Measurements from ENCODE around the gene ZNF837.
"Not testable (repeated sequence)": the region's sequence is repeated elsewhere in the genome, so short reads cannot be mapped to it uniquely, and the experiment has no call there.

ZNF837 gene

GRCh38 chr19:58380662-58381459 lies at the start of gene ZNF837:
ZNF837 (minus strand) TSS chr19:58381030; CDS start chr19:58369332, 11,698 bp downstream.
- peak; percentile 100 for DNase-seq

DNA sequence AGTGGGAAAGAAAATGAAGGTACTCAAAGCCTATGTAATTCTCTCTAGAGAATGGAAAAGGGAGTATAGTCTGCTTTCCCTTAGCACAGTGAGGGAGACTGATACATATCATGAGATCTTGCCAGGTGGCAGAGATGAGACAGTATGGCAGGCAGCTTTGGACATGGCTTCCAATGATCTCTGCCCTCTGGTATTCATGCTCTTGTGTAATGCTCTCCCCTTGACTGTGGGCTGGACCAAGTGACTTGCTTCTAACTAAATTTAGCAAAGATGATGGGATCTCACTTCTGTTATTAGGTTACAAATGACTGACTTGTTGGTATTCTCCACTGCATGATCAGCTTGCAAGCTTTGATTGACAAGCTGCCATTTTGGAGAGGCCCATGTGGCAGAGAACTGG lies 48.9 kb upstream of the ZNF837 start:
- DNase-seq: no peak

DNA sequence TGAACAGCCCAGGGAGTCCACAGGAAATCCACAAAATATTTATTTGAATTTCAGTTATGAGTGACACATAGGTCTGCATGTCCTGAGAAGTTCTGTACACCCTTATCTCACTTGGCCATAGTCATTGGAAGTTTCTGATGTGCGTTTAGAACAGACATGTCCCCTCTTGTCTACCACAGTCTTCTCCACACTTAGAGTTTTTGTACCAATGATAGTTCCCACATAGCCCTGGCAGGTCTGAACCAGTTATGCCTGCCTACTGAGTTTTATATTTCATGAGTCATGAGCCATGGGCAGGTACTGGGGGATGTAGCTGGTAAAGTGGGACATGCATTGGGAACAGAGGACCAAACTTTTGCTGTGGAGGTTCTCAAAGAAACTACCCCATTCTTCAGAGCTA lies 47.8 kb upstream of the ZNF837 start:
- DNase-seq: no peak

DNA sequence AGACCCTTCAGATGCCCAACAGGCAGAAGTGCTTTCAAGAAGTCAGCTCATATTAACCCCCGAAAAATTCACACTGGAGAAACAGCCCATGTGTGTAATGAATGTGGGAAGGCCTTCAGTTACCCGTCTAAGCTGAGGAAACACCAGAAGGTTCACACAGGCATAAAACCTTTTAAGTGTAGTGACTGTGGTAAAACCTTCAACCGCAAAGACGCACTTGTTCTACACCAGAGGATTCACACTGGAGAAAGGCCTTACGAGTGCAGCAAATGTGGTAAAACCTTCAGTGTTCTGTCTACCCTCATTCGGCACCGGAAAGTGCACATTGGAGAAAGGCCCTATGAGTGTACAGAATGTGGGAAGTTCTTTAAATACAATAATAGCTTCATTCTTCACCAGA lies 36.2 kb upstream of the ZNF837 start:
- no peak for DNase-seq

DNA sequence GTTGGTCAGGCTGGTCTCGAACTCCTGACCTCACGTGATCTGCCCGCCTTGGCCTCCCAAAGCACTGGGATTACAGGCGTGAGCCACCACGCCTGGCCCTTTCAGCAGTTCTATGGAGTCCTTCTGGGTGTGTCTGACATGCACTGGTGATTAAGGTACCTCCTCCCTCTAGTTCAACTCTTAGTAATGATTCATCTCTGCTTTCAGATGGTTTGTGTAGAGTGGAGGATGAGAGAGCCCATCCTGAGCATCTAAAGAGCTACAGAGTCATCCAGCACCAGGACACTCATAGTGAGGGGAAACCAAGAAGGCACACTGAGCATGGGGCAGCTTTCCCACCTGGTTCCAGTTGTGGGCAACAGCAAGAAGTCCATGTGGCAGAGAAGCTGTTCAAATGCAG lies 35.8 kb upstream of the ZNF837 start:
- no peak for DNase-seq

DNA sequence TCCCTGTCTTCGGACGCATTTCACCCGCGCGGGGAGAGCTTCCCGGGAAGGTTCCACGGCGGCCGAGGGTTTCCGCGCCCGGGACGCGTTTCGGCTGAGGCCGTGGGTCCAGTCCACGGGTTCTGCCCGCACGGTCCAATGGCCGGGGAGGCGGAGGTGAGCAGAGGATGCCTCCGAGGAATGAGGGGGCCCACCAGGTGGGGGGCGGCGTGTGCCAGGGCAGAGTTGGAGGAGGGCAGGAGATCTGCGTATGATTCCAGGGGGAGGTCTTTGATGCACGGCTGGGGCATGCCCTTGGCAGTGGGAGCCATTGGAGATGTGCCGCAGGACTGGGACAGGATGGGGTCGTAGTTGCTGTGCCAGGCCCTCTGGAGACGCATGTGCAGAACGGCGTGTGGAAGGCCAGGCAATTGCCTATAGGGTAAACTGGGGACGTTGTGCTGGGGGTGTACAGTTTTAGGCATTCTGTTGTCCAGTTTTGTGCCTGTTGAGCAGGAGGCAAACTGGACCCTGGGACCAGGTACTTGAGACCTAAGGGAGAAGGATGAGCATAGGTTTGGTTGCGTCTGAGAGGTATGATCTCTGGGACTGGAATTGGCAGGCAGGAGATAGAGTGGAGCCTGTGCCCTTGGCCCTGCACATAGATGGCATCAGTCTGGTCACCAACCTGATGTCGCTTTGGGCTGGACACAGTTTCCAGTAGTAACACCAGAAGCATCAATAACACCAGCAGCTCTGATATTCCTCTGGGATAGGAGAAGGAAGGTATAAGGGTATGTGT lies 28.4 kb upstream of the ZNF837 start:
- peak; percentile 76 for DNase-seq

- peak; percentile 99 for DNase-seq
Observed at GRCh38 chr19:58408152-58409009, 27.6 kb upstream of the ZNF837 start, which contains the start of gene ZNF584. ZNF584 (plus strand) TSS chr19:58408649; CDS start chr19:58409148, 499 bp downstream.

GRCh38 chr19:58407658-58408151 lies 26.9 kb upstream of the ZNF837 start:
- DNase-seq: peak; percentile 47

DNA sequence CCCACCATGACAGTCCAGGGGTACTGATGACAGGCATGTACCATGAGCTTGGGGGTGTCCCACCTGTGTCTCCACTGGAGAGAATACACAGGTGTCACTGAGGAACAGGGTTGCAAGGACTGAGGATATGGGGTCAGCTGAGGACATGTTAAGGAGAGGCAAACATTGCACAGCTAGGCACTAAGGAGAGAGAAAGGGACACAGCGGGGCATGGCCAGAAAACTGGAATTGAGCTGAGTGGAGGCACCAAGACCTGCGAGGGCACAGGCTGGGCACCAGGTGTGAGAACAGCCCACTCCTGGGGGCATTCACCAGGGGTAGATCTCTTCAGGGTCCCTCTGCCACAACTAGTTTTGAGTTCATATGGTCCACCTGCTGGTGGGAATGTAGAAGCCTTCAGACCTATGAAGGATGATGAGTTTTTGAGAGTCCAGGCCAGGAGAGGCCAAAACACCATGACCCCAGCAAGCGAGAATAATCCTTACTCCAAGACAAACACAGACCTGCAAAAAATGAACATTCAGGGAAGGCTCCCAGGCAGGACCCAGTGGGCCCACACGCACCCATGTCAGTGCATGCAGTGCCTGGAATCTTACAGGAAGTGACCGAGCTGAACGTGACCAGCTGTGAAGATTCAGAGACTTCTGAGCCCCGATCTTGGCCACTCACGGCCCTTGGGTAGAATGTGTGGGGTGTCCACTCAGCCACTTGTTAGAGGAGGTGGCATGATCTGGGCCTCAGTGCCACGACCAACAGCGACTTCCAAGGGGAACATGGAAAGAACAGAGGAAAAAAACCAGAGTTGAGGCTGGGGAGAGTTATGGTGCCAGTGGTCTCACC lies 26.2 kb upstream of the ZNF837 start:
- peak; percentile 58 for DNase-seq

DNA sequence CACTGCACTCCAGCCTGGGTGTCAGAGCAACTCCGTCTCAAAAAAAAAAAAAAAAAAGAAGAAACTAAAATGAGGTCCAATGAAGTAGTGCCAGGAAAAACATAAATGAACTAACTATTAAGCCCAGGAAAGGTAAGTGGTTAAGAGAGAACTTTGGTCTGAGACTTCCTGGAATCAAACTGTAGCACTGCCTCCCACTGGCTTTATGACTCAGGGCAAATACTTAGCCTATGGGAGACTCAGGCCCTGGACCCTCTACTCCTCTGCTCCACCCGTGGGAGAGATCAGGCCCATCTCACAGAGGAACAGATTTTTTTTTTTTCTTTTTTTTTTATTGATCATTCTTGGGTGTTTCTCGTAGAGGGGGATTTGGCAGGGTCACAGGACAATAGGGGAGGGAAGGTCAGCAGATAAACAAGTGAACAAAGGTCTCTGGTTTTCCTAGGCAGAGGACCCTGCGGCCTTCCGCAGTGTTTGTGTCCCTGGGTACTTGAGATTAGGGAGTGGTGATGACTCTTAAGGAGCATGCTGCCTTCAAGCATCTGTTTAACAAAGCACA lies 23.2 kb upstream of the ZNF837 start:
- DNase-seq: not testable (repeated sequence)

GRCh38 chr19:58401840-58402421 lies 21.1 kb upstream of the ZNF837 start:
- no peak for DNase-seq

DNA sequence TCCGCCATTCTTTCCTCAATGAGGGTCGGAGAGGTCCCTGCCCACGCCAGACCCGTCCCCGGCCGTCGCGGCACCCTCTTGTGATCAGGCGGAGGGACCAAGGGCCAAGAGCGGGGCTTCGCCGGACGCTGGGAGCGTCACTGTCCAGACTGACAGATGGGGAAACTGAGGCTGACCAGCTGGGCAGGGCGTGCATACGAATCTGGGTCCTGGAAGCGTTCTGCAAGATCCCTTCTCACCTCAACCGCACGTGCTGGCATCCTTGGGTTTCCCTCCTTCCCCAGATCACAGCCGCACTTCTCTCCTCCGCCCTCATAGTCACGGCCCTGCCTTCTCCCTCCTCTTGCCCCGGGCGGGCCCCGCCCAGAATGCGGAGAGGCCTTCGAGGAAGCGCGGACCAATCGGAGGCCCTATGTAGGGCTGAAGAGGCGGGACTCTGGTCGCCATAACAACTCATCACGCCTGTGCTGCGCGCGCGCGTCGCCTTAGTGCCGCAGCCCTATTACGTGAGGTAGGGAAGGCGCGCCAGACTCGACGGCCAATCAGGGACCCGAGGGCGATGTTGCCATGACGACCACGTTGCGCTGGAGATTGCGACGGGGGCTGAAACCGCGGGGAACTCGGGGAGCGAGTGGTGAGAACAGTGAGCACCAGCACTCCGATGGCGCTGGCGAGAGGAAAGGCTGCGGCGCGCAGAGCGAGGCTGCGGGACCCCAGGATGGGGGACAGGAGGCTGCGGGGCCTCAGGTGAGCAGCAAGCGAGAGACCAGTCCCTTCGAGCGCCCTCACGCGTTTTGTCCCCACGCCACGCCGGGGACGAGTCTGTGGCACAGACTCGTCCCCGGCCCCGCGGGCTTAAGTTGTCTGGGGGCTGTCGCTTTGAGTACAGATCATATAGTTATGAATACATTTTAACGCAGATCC lies 20.3 kb upstream of the ZNF837 start:
- peak; percentile 100 for DNase-seq

GRCh38 chr19:58400316-58400915 lies 19.6 kb upstream of the ZNF837 start:
- peak; percentile 45 for DNase-seq

- DNase-seq: no peak
Observed at GRCh38 chr19:58399903-58400302, 19.1 kb upstream of the ZNF837 start.

GRCh38 chr19:58398545-58398944 lies 17.7 kb upstream of the ZNF837 start:
- DNase-seq: no peak

GRCh38 chr19:58398087-58398486 lies 17.3 kb upstream of the ZNF837 start:
- DNase-seq: no peak

DNA sequence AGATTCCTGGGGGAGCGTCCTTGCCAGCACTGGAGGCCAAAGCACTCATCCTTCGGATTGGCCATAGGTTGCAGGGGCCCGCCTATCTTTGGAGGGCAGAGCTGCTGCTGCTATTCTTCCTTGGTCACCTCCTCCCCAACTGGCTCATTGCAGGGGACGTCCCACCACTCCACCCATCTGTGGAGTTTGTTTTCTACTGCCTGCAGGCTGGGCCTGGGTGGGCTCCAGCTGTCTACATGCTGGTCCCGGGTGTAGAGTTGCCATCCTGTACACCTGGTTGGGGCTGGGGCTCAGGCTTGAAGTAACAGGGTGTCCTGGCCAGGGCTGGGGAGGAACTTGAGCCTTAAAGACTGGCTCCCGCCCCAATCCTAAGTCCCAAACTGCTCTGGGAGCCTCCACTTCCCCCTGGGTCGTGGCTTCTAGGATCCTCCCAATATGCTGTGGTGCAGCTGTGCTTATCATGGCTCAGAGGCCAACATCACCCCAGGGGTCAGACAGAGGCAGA lies 16.8 kb upstream of the ZNF837 start:
- DNase-seq: peak; percentile 35

DNA sequence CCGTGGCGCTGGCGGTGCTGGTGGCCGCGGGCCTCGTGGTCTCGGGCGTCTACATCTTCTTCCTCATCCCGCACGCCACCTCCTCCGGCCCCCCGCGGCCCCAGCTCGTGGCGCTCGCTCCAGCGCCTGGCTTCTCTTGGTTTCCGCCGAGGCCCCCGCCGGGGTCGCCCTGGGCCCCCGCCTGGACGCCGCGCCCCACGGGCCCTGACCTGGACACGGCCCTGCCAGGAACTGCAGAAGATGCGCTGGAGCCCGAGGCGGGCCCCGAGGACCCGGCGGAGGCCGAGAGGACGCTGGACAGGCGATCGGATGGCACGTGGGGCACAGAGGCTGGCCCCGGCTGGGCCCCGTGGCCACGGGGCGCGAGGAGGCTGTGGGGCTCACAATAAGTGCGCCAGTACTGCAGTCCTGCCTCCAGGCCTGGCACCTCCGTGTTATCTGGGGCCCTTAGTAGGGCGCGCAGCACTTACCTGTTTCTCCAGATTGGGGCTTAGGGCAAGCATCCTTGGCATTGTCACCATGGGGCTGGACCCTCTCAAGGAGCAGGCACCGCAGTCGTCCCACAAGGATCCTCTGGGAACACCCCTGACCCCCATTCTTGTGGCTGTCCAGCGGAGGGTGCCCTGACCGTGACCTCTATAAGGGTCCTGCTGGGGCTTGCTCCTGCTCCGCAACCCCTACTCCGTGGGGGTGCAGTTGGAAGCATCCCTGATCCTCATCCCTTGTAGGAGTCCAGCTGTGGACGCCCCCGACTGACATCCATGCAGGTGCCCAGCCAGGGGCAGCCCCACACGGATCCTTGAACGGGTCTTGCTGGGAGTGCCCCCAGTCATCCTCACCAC lies 16.1 kb upstream of the ZNF837 start:
- no peak for DNase-seq

Data from hematopoietic multipotent progenitor cell treated with erythropoietin and hydrocortisone succinate and interleukin-3 and kit ligand, for 4 days (in vitro differentiated cells).